ENCODE results near the gene CDT1.
A peak's percentile ranks its signal among the peaks of the same experiment; 100 is the strongest.
"Not testable (repeated sequence)": the region's sequence is repeated elsewhere in the genome, so short reads cannot be mapped to it uniquely, and the experiment has no call there.

Gene CDT1

DNA sequence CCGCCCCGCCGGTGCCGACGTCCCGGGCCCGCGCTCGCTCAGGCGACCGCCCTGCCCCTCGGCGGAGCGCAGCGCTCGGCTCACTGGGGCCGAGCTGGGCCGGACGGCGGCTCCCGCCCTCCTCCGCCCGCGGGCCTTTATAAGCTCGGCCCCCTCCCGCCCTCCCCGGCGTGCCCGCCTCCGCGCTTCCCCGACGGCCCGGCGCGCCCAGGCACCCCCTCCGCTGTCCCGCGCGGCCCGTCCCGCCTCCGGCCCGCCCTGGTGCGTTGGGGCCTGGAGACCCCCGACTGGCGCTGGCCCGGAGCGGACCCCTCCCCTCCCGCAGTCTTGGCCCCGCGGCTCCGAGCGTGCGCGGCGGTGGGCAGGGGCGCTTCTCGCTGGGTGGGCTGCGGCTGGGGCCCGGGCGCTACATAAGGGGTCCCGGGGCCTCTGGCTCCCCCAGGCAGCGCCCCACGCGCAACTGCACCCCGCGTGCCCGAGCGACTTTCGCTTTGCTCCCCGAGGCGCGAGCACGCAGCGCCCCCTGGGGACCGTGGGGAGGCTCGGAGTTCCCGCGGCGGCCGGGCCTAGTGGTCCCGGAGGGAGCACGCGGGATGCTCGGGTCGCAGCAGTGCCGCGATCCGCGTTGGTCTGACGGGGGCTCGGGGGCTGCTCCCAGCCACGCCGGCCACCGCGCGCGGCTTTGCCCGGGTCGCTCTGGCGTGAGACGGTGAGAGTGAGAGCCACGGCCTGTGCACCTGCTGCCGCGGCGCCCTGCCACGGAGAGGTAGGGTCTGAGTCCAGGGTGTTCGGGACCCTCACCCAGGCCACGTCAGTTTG is 18.3 kb upstream of the CDT1 start, which contains the start of gene PIEZO1:
PIEZO1 (minus strand) TSS at position 115 of the 819 bp plus-strand sequence. CDS start 256 bp downstream, outside the sequence.
- no peak for DNase-seq (ENCODE audit: extremely low read depth, low read depth)
- TF ChIP-seq, protein P1, sequence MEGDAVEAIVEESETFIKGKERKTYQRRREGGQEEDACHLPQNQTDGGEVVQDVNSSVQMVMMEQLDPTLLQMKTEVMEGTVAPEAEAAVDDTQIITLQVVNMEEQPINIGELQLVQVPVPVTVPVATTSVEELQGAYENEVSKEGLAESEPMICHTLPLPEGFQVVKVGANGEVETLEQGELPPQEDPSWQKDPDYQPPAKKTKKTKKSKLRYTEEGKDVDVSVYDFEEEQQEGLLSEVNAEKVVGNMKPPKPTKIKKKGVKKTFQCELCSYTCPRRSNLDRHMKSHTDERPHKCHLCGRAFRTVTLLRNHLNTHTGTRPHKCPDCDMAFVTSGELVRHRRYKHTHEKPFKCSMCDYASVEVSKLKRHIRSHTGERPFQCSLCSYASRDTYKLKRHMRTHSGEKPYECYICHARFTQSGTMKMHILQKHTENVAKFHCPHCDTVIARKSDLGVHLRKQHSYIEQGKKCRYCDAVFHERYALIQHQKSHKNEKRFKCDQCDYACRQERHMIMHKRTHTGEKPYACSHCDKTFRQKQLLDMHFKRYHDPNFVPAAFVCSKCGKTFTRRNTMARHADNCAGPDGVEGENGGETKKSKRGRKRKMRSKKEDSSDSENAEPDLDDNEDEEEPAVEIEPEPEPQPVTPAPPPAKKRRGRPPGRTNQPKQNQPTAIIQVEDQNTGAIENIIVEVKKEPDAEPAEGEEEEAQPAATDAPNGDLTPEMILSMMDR (IDR thresholded peaks at IDR 0.05; ENCODE audit: low read depth, low read length): peak; percentile 76

DNA sequence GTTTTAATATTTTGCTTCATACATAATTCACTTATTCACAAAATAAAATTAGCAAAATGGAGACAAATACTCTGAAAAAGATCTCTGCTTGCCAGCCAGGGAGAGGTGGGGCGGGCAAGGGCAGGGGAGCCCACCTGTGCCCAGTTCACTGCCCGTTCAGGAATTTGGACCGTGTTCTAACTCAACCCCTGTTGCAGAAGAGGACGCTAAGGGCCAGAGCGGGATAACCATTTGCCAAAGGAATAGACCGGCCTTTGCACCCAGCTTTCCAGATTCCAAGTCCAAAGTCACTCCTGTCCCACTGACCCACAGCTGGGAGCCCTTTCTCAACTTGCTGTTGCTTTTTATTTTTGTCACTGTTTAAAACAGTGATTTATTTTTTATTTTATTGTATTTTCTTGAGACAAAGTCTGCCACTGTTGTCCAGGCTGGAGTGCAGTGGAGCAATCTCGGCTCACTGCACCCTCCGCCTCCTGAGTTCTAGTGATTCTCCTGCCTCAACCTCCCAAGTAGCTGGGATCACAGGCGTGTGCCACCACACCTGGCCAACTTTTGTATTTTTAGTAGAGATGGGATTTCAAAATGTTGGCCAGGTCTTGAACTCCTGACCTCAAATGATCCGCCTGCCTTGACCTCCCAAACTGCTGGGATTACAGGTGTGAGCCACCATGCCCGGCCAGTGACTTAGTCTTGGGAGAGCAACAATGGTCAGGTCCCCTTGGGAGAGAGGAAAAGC is 15.8 kb upstream of the CDT1 start:
- TF ChIP-seq, protein P1 (IDR thresholded peaks at IDR 0.05; ENCODE audit: low read depth, low read length): no peak
- DNase-seq (ENCODE audit: extremely low read depth, low read depth): no peak

DNA sequence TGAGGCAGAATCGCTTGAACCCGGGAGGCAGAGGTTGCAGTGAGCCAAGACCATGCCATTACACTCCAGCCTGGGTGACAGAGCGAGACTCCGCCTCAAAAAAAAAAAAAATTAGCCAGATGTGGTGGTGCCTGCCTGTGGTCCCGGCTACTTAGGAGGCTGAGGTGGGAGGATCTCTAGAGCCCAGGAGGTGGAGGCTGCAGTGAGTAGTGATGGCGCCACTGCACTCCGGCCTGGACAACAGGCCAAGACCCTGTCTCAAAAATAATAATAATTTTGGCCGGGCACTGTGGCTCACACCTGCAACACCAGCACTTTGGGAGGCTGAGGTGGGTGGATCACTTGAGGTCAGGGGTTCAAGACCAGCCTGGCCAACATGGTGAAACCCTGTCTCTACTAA is 14.8 kb upstream of the CDT1 start:
- not testable (repeated sequence) for DNase-seq (ENCODE audit: extremely low read depth, low read depth)

DNA sequence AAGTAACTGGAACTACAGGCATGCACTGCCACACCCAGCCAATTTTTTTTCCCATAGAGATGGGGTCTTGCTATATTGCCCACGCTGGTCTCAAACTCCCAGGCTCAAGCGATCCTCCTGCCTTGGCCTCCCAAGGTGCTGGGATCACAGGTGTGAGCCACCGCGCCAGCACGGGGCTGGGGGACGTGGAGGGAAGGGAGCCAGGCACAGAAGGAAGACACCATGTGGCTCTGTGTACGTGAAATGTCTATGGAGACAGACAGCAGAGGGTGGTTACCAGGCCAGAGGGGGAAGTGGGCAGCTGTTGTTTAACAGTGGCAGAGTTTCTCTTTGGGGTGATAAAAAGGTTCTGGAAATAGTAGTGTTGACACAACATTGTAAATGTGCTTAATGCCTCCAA is 14.0 kb upstream of the CDT1 start:
- TF ChIP-seq, protein P1 (IDR thresholded peaks at IDR 0.05; ENCODE audit: low read depth, low read length): no peak
- DNase-seq (ENCODE audit: extremely low read depth, low read depth): no peak

DNA sequence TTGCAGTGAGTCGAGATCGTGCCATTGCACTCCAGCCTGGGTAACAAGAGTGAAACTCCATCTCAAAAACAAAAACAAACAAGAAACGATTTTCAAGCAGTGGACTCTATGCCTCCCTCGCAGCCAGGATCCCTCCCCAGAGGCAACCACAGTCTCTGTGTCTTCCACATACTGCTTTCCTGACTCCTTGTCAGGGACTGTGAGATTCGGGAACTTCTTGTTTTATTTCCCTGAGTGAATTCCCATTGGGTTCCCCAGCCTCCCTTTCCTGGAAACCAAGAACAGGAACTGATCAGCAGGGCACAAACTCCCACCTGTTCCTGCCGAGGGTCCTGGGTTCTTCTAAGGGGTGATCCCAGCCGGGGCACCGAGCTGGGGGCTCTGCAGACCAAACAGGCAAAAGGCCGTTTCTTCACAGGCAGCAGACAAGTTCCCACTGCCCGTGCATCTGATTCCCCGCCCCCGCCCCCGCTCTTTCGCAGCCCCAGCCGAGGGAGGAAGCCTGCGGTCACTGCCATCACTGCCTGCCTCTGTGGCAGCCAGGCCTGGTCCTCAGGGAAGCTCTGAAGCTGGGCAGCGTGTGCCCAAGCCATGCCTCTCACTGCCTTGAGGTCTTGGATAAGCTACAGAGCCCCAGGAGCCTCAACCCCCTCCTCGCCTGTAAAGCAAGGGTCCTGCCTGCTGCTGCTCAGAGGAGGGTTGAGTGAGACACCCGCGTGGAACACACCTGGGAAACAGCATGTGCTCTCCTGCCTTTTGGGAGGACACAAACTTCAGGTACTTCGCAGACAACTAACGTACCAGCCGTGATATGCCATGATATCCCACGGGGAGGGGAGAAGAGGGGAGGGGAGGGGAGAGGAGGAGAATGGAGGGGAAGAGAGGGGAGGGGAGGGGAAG is 13.0 kb upstream of the CDT1 start:
- DNase-seq (ENCODE audit: extremely low read depth, low read depth): no peak
- TF ChIP-seq, protein P1 (IDR thresholded peaks at IDR 0.05; ENCODE audit: low read depth, low read length): no peak

DNA sequence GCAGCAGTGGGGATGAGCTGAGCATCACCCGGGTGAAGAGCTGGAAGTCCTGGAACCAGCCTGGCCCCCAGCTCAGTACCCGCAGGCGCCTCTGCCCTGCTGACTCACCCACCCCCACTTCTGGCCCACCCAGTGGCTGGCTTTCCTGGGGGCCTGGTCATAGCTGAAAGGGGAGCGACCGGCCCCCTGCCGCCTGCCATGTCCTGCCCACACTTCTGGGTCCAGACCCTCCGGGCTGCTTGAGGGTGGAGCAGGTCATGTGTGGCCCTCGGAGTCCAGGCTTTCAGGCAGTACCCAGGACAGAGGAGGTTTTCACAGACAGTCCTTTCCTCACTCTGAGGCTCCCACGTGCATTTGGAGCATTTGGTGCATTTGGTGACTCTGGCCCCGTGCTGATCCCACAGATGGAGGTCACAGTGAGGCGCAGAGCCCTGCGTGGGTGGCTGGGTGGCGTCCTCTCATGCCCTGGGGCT is 11.5 kb upstream of the CDT1 start:
- TF ChIP-seq, protein P1 (IDR thresholded peaks at IDR 0.05; ENCODE audit: low read depth, low read length): no peak
- DNase-seq (ENCODE audit: extremely low read depth, low read depth): no peak

DNA sequence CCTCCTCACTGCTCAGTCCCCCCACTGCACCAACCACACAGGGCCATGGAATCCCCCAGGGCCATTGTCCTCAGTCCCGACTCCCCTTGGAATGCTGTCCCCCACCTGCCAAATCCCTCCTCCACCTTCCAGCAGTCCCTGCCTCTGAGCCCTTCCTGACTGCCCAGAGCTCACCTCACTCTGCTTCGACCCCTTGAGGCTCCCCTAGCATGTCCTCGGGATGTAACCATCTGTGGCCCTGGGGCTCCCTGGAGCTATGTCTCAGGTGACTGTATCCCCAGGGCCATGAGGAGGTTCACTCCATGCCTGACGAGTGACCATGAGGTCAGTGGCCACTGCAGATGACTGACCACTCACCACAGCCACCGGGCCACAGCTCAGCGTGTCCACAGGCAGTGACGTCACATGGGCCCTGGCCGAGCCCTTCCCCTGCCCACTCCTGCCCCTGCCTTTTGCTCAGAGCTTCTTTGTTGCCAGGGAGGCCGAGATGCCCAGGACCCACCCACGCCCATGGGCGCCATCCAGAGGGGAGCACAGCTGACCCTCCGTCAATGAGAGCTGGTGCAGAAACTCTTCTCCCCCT is 10.8 kb upstream of the CDT1 start:
- TF ChIP-seq, protein P1 (IDR thresholded peaks at IDR 0.05; ENCODE audit: low read depth, low read length): no peak
- no peak for DNase-seq (ENCODE audit: extremely low read depth, low read depth)

Measured in AG09319 (cell line).